IPS-20b (cell line): ENCODE measurements around the gene TBC1D3B.
"Not testable (repeated sequence)": the region's sequence is repeated elsewhere in the genome, so short reads cannot be mapped to it uniquely, and the experiment has no call there.

Experiments
- H3K27ac ChIP-seq: one replicate; pipeline ENCODE4 v1.5.1; 2013; ENCODE audit warnings: low read length
- H3K27me3 ChIP-seq: 2 replicates; pipeline ENCODE4 v1.6.1; 2013; ENCODE audit warnings: mild to moderate bottlenecking, low read length, inconsistent platforms; ENCODE audit not compliant: insufficient read depth
- H3K36me3 ChIP-seq: 2 replicates; pipeline ENCODE4 v1.6.1; 2013; ENCODE audit warnings: low read depth, mild to moderate bottlenecking, inconsistent platforms, low read length, moderate library complexity; ENCODE audit not compliant: insufficient read depth
- H3K4me1 ChIP-seq: 2 replicates; pipeline ENCODE4 v1.6.1; 2013; ENCODE audit warnings: mild to moderate bottlenecking, control low read depth, inconsistent platforms, low read length, moderate library complexity; ENCODE audit not compliant: insufficient read depth
- H3K4me3 ChIP-seq: 2 replicates; pipeline ENCODE4 v1.5.1; 2013; ENCODE audit warnings: mild to moderate bottlenecking, low read length, inconsistent platforms
- H3K9ac ChIP-seq: 2 replicates; pipeline ENCODE4 v1.6.1; 2013; ENCODE audit warnings: low read depth, mild to moderate bottlenecking, inconsistent platforms, low read length, moderate library complexity
- H3K9me3 ChIP-seq: 2 replicates; pipeline ENCODE4 v1.6.1; 2013; ENCODE audit warnings: mild to moderate bottlenecking, low read depth, low read length, inconsistent platforms; ENCODE audit not compliant: insufficient read depth

TBC1D3B gene

GRCh38 chr17:36176536-36176935 is at the start of gene TBC1D3B:
Gene TBC1D3B (minus strand): TSS chr17:36176636. CDS start chr17:36175050, 1,586 bp downstream.
- not testable (repeated sequence) for H3K36me3 ChIP-seq, H3K9me3 ChIP-seq, H3K27ac ChIP-seq, H3K4me3 ChIP-seq, H3K27me3 ChIP-seq, H3K9ac ChIP-seq, H3K4me1 ChIP-seq

- H3K27ac ChIP-seq, H3K27me3 ChIP-seq, H3K9ac ChIP-seq, H3K36me3 ChIP-seq, H3K4me3 ChIP-seq, H3K9me3 ChIP-seq, H3K4me1 ChIP-seq: not testable (repeated sequence)
Measured at GRCh38 chr17:36222967-36223366, 46.5 kb upstream of the TBC1D3B start.

- not testable (repeated sequence) for H3K4me3 ChIP-seq, H3K36me3 ChIP-seq, H3K27ac ChIP-seq, H3K27me3 ChIP-seq, H3K9me3 ChIP-seq, H3K9ac ChIP-seq, H3K4me1 ChIP-seq
Measured at GRCh38 chr17:36221581-36222100, 45.2 kb upstream of the TBC1D3B start.

DNA sequence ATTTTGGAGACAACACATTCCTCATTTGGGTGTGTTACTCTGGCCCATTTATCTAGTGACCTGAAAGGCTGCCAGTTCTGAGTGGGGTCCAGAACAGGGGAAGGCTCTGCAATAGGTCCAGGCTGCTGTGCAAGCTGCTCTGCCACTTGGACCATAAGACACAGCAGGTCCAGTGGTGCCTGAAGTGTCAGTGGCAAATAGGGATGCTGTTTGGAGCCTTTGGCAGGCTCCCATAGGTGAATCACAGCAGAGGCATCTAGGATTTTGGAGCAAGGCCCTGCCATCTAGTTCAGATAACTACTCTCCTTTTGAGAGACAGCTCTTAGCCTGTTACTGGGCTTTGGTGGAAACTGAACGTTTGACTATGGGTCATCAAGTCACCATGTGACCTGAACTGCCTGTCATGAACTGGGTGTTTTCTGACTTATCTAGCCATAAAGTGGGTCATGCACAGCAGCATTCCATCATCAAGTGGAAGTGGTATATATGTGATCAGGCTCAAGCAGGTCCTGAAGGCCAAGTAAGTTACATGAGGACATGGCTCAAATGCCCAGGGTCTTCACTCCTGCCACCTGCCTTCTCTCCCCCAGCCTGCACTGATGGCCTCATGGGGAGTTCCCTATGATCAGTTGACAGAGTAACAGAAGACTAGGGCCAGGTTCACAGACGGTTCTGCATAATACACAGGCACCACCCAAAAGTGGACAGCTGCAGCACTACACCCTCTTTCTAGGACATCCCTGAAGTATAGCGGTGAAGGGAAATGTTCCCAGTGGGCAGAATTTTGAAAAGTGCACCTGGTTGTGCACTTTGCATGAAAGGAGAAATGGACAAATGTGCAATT is 44.5 kb upstream of the TBC1D3B start:
- not testable (repeated sequence) for H3K27me3 ChIP-seq, H3K4me3 ChIP-seq, H3K9me3 ChIP-seq

DNA sequence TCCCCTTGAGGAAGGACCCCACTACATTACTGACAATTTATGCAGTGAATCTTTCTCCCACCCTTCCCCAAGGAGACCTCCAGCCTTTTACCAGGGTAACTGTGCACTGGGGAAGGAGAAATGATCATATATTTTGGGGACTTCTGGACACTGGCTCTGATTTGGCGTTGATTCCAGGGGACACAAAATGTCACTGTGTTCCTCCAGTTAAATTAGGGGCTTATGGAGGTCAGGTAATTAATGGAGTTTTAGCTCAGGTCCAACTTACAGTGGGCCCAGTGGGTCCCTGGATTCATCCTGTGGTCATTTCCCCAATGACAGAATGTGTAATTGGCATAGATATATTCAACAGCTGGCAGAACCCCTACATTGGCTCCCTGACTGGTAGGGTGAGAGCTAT is 43.1 kb upstream of the TBC1D3B start:
- H3K4me1 ChIP-seq, H3K36me3 ChIP-seq, H3K4me3 ChIP-seq, H3K27ac ChIP-seq, H3K27me3 ChIP-seq, H3K9ac ChIP-seq, H3K9me3 ChIP-seq: not testable (repeated sequence)

More for the DNA sequence above, 44.5 kb upstream of the TBC1D3B start:
- H3K27ac ChIP-seq, H3K9ac ChIP-seq, H3K36me3 ChIP-seq, H3K4me1 ChIP-seq: not testable (repeated sequence)

DNA sequence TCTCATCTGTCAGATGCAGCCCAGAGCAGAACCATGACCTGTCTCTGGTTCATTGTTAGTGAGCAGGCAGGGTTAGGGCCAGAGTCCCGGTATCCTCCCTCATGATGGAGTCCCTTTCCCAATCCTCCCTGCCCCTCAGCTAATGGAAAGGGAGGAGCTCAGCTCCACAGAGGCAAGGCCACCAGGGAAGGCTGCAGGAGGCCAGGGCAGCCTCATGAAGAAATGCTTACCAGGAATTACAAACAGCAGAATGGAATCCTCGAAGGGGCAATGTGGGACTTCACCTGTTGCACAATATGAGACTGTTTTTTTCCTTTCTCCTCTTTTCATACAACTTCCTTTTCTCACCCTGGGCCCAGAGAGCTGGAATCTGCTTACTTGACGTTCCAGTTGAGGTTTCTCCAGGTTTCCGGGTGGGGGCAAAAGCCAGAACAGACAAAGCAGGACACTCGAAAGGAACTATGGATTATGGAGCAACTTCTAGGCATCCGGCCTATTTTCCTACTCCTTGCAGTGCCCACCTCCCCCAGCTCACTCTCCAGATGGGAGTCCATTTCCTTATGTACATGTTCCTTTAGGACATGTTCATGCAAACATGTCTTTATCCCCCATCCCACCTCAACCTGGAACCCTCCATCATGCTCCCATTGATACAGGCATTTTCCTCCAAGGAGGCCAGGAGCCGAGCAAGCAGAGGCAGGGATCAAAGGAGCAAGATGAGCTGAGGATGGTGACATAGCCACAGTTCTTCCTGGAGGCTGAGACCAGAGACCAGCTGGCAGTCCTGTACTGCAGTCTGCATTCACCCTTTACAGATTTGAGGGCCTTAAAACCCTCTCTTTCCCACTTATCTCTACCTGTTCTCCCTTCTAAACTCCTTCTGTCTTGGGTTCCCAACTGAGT is 39.2 kb upstream of the TBC1D3B start:
- not testable (repeated sequence) for H3K9me3 ChIP-seq, H3K9ac ChIP-seq, H3K4me3 ChIP-seq, H3K36me3 ChIP-seq, H3K27me3 ChIP-seq, H3K27ac ChIP-seq, H3K4me1 ChIP-seq

DNA sequence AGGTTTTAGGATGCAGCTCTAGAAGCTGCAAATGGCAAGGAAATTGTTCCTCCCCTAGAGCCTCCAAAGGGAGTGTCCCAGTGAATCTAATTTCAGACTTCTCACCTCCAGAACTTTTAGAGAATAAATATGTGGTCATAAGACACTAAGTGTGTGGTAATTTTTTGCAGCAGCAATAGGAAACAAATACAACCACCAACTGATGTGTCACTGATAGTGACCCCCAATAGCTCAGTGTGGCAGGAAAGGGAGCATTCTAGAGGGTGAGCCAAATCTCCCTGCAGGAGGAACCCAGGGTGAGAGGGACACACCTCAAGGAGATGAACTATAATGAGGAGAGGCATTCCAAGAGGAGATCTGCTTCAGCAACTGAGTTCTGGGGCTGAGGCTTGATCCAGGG is 38.5 kb upstream of the TBC1D3B start:
- Histone ChIP-seq H3K9ac (no peak overlapping the region), H3K4me1 (no peaks in the 10 kb centered on the region), H3K27ac (no peak overlapping the region), H3K36me3 (no peaks in the 10 kb centered on the region), H3K4me3 (no peak overlapping the region), H3K27me3 (no peaks in the 10 kb centered on the region), H3K9me3 (peaks cover 5% of the 10 kb centered on the region; the same call in 1 of the 2 replicates)

DNA sequence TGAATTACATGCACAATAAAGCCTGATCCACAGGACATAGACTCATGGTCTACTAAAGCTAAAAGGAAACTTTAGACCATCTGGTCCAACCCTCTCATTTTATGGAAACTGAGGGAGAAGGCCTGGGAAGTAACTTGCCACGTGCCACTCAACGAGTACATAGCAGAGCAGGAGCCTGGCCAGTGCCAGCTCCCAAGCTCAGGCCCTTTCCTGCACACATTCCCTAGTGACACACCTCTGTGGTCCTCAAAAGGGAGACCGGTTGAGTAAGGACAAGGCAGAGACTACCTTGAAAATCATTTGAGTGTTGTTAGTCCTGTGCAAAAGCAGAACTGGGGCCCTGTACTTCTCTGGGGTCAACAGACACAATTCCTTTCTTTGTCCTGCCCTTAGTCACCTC is 37.3 kb upstream of the TBC1D3B start:
- no peaks in the 10 kb centered on the region for H3K36me3 ChIP-seq
- no peaks in the 10 kb centered on the region for H3K27me3 ChIP-seq
- no peak overlapping the region for H3K27ac ChIP-seq
- no peak overlapping the region for H3K4me3 ChIP-seq
- H3K9me3 ChIP-seq: peaks cover 4% of the 10 kb centered on the region; the same call in 1 of the 2 replicates
- no peaks in the 10 kb centered on the region for H3K4me1 ChIP-seq
- H3K9ac ChIP-seq: no peak overlapping the region

GRCh38 chr17:36212966-36213365 is 36.5 kb upstream of the TBC1D3B start:
- Histone ChIP-seq H3K9ac (no peak overlapping the region), H3K27ac (no peak overlapping the region), H3K4me3 (no peak overlapping the region), H3K4me1 (no peaks in the 10 kb centered on the region), H3K27me3 (no peaks in the 10 kb centered on the region), H3K36me3 (no peaks in the 10 kb centered on the region), H3K9me3 (no peaks in the 10 kb centered on the region)

- Histone ChIP-seq H3K9ac (no peak overlapping the region), H3K4me1 (no peaks in the 10 kb centered on the region), H3K36me3 (no peaks in the 10 kb centered on the region), H3K27ac (no peak overlapping the region), H3K4me3 (no peak overlapping the region), H3K9me3 (no peaks in the 10 kb centered on the region), H3K27me3 (no peaks in the 10 kb centered on the region)
Measured at GRCh38 chr17:36212272-36212605, 35.8 kb upstream of the TBC1D3B start.

DNA sequence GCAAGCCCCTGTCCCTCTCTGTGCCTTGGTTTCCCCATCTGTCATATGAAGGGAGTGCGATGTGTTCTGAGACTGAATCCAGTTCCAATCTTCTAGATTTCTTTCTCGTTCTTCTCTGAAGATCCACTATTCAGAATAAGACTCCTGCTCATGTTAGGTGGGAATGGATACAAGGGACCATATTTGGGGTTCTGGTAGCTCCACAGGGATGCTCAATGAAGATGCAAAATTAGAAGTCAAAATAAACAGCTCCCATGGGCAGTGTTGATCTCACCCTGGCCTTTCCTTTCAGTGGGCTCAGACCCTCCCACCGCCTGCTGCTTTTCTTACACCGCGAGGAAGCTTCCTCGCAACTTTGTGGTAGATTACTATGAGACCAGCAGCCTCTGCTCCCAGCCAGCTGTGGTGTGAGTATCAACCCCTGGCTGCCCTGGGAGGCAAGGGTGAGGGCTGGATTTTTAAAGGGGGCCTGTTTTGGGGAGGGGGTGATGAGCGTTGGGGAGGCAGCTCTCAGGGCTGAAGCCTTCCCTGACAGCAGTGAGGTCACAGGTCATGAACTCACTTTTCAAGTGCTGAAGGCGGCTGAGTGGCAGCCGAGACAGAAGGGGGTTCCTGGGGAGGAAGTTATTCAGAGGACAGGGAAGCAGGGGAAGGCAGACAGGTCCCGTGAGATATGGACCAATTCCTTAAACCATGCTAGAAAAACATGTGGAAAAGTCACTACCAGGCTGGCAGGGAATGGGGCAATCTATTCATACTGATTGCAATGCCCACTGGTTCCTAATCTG is 35.2 kb upstream of the TBC1D3B start:
- H3K27ac ChIP-seq, H3K27me3 ChIP-seq: not testable (repeated sequence)

More for the DNA sequence above, 35.2 kb upstream of the TBC1D3B start:
- not testable (repeated sequence) for H3K4me3 ChIP-seq, H3K9ac ChIP-seq, H3K36me3 ChIP-seq, H3K4me1 ChIP-seq, H3K9me3 ChIP-seq
